Endometrium (tissue), 2 donors: ENCODE data around the gene PRKCE.

Source experiments
- FAIRE-seq: peaks from 2 replicates; lab custom pipeline; 2012; peaks lifted over from hg19 to GRCh38; lab: Jason Lieb, UNC
- donor health status: control.
- donor health status: control.

The PRKCE gene

GRCh38 chr2:46118656-46119371, 467.3 kb downstream of the PRKCE start:
- no peak for FAIRE-seq

DNA sequence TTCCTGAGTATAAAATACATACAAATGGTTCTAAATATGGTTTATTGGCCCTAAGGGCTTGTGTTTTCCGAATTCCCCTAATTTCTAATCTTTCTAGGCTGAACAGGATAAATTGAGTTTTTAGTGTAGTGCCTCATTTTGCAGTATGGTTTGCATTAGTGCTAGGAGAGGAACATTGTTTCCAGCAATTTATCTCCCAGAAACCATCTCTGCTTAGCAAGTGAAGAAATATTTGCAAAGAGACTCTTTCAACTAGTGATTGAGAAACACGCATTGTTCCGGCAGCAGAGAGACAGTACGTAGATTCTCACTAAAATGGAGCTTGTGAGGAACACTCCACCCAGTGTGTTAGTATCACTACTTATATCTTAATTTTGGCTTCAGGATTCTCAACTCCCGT, 468.0 kb downstream of the PRKCE start:
- no peak for FAIRE-seq

GRCh38 chr2:46120792-46121555, 469.5 kb downstream of the PRKCE start:
- FAIRE-seq: no peak

- no peak for FAIRE-seq
These were observed 471.0 kb downstream of the PRKCE start for GRCh38 chr2:46122318-46122976.

DNA sequence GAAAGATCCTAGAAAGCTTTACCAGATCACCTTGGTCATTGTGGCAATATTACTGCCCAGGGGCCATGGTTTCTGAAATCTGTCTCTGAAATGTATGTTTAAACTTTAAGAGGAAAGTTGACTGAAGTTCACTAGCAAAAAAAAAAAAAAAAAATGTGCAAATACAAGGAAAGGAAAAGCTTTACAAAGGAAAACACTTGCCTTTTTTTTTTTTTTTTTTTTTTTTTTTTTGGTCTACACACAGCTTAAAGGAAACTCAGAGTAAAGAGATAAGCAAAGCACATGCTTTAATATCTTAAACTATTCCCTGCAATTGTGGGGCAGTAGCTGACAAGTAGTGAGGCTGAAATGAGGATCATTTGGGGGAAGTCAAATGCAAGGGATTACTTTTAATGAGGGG, 471.5 kb downstream of the PRKCE start:
- no peak for FAIRE-seq

GRCh38 chr2:46125798-46126197, 474.3 kb downstream of the PRKCE start:
- FAIRE-seq: no peak

GRCh38 chr2:46126571-46126970, 475.1 kb downstream of the PRKCE start:
- FAIRE-seq: no peak

DNA sequence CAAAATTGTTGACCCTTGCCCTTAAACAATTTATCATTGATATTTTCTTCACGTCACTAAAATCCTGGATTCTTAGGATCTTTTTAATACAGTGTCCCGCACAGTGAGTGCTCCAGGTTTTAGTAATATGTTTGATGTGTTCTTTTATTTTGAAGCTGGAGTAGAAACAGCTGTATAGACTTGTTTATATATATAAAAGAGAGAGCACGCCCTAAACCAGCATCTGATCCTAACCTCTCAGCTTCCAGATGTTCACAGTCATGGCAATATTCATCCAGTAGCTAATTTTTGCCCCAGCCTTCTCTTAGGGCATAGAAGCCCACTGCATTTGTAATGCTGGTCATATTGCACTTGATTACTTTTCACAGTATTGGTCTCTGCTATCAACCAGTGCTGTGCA, 475.7 kb downstream of the PRKCE start:
- no peak for FAIRE-seq

- no peak for FAIRE-seq
These were observed 479.0 kb downstream of the PRKCE start for GRCh38 chr2:46130511-46130910.

DNA sequence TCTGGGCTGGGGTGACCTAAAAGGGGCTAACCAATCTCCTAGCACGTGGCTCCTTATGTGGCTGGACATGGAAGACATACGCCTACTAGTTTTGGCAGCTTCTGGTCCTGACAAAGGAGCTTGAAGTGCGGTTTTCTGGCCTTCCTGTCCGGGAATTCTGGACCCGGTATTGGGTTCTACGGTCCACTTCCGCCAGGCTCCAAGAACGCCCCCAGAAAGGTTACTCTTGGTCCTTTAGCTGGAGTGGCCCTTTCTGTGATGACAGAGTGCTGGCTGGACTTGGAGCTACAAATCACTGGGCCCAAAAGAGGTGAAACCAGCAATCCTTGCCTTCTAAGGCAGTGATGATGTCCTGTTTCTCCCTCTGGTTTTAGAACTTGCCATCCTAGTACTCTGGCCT, 481.5 kb downstream of the PRKCE start:
- no peak for FAIRE-seq

- no peak for FAIRE-seq
These were observed 483.2 kb downstream of the PRKCE start for GRCh38 chr2:46134531-46135227.

GRCh38 chr2:46135228-46135855, 483.9 kb downstream of the PRKCE start:
- FAIRE-seq: no peak

GRCh38 chr2:46135958-46136357, 484.5 kb downstream of the PRKCE start:
- FAIRE-seq: no peak

- FAIRE-seq: no peak
These were observed 485.0 kb downstream of the PRKCE start for GRCh38 chr2:46136481-46136880.

- FAIRE-seq: no peak
These were observed 485.5 kb downstream of the PRKCE start for GRCh38 chr2:46136953-46137352.

DNA sequence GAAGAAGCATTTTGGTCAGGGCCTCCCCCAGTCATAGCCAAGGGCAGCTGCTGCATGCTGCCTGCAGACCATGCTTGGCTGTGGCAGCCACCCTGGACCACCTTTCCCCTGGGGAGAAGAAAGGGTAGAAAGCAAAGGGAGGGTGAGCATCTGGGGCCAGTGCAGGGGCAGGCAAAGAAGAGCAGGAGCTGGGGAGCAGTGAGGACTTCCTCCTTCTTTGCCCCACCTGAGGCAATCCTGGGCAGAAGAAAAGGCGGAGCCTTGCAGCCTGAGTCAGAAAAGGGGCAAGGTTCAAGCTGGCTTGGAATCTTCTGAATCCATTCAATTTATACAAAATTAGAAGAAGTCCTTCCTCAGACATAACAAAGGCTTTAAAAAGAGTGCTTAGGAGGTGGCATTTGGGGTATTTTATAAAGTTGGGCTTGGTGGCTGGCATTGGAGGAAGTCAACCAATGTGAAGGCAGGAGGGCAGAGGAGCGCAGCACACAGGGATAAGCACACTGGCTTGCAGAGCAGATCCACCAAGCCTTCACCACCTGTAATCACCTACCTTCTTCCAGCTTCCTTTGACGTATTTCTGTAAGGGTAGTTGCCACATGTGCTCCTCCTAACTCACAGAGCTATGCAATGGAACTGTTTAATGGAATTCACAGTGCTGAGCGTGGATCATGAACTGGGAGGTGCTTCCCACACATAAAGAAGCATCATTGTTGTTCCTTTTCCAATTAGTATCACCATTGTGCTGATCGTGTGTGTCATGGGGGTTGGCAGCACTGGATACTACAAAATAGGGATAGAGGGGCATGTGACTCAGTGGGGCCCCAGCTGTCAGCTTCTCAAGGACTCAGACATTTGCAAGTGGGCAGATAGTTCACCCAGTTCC, 491.3 kb downstream of the PRKCE start:
- no peak for FAIRE-seq

DNA sequence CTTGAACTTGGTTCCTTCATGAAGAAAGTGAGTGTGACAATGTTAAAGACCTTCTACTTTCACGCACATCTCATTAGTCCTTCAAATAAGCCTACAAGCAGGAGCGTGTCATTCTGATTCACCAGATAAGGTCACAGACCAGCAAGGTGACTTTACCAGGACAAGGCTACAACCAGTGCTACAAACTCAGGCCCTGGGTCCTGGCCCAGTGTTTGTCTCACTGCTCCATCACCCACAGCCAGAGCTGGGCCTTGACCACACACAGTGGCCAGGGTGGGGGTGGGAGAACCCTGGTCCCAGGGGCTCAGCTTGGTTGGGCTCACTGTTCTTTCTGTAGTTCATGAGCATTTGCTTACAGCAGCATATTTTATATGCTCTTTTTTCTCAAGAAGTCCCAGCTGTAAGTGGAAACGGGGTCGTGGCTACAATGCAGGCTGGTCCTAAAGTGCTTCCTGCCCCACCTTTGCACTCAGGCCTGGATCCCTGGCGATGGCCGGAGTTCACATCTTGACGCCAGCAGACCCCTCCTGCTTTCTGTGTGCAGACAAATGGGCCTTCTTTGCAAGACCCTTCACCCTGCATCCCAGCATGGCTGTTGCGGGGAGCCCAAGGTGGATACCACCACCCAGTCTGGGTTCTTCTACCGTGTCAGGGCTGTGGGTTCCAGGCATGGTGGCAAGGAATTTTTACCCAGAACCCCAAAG, 492.1 kb downstream of the PRKCE start:
- no peak for FAIRE-seq

DNA sequence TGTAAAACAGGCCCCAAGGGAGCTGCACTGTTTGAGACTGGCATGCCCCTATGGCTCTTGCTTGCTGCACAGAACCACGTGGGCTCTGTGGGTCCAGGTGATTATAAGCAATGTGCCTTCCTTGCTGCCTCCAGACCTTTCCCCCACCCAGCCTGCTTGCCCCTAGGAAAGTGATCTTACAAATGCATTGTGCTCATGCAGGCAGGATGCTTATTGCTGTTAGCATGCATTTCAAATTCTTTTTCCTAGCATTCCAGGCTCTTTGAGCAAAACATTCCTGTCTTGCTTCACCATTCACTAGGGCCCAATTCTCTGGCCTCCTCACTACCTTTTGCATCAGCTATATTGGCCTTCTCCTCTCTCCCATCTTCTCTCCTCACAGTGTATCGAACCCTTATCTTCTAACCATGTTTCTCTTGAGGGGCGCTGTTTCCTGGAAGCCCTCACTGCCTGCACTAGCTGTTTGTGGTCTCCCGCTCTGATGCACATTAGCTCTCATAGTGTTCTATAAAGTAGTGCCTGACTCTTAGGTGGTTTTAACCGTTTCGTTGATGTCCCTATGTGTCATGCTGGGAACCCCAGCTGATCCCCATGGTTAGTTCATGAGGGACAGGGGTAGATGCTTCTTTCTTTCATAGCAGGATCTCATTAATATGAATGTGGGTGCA, 492.8 kb downstream of the PRKCE start:
- no peak for FAIRE-seq

GRCh38 chr2:46145017-46145416, 493.5 kb downstream of the PRKCE start:
- no peak for FAIRE-seq

- no peak for FAIRE-seq
These were observed 494.4 kb downstream of the PRKCE start for GRCh38 chr2:46145840-46146239.
